Neural crest cell (in vitro differentiated cells): ENCODE measurements around the gene PXDN. TPM values are rescaled to one million over a fixed set of nuclear protein-coding genes. Genes with fewer than 3 reads are reported as not detected.
"Not testable (repeated sequence)": the region's sequence is repeated elsewhere in the genome, so short reads cannot be mapped to it uniquely, and the experiment has no call there.

Source experiments
- DNase-seq: peaks from one replicate; pipeline ENCODE4 v3.0.0; 2021; ENCODE audit warnings: low read depth, mixed read lengths, low spot score
- H3K27ac Mint-ChIP-seq: one replicate; pipeline ENCODE4 v1.8.0; 2021; ENCODE audit warnings: mild to moderate bottlenecking, mixed read lengths; ENCODE audit not compliant: unreplicated experiment
- H3K27me3 Mint-ChIP-seq: 2 replicates; pipeline ENCODE4 v1.8.0; 2021; ENCODE audit warnings: low read depth, mild to moderate bottlenecking, mixed read lengths
- H3K36me3 Mint-ChIP-seq: 2 replicates; pipeline ENCODE4 v1.8.0; 2021; ENCODE audit warnings: low read depth, mild to moderate bottlenecking, mixed read lengths
- H3K4me1 Mint-ChIP-seq: 2 replicates; pipeline ENCODE4 v1.8.0; 2021; ENCODE audit warnings: mixed read lengths
- H3K4me3 Mint-ChIP-seq: one replicate; pipeline ENCODE4 v1.8.0; 2021; ENCODE audit warnings: mild to moderate bottlenecking, mixed read lengths
- H3K9me3 Mint-ChIP-seq: 2 replicates; pipeline ENCODE4 v1.8.0; 2021; ENCODE audit warnings: mixed read lengths
- CTCF ChIP-seq: fragments of 200-600 bp; sonication (generic); conservative IDR thresholded peaks from 2 replicates; pipeline ENCODE4 v1.5.0; 2021; ENCODE audit warnings: antibody characterized with exemption, mild to moderate bottlenecking
- total RNA-seq: library from RNA; stranded (reverse); gene quantifications from 2 replicates; pipeline ENCODE4 v1.2.1, GENCODE V29; 2021

Gene PXDN
- total RNA-seq, 1 donor from 2014 or later: 218 TPM

GRCh38 chr2:1682181-1682440 is 62.2 kb downstream of the PXDN start:
- Mint-ChIP-seq H3K4me3 (no peak overlapping the region), H3K27me3 (no peaks in the 10 kb centered on the region), H3K4me1 (peaks cover 10% of the 10 kb centered on the region), H3K9me3 (no peaks in the 10 kb centered on the region), H3K36me3 (peaks cover 19% of the 10 kb centered on the region), H3K27ac (no peak overlapping the region)
- no peak for DNase-seq
- TF ChIP-seq CTCF: no peak

- Mint-ChIP-seq H3K27ac (no peak overlapping the region), H3K9me3 (no peaks in the 10 kb centered on the region), H3K36me3 (peaks cover 15% of the 10 kb centered on the region), H3K27me3 (no peaks in the 10 kb centered on the region), H3K4me3 (no peak overlapping the region), H3K4me1 (peaks cover 5% of the 10 kb centered on the region)
- no peak for DNase-seq
- no peak for TF ChIP-seq CTCF
Measured at GRCh38 chr2:1681323-1682180, 62.8 kb downstream of the PXDN start.

GRCh38 chr2:1681017-1681318 is 63.3 kb downstream of the PXDN start:
- H3K9me3 Mint-ChIP-seq: no peaks in the 10 kb centered on the region
- TF ChIP-seq CTCF: no peak
- no peak overlapping the region for H3K27ac Mint-ChIP-seq
- H3K27me3 Mint-ChIP-seq: no peaks in the 10 kb centered on the region
- peaks cover 12% of the 10 kb centered on the region for H3K36me3 Mint-ChIP-seq
- DNase-seq: no peak
- no peak overlapping the region for H3K4me3 Mint-ChIP-seq
- no peaks in the 10 kb centered on the region for H3K4me1 Mint-ChIP-seq

GRCh38 chr2:1680222-1681016 is 63.9 kb downstream of the PXDN start:
- no peaks in the 10 kb centered on the region for H3K4me1 Mint-ChIP-seq
- no peaks in the 10 kb centered on the region for H3K9me3 Mint-ChIP-seq
- no peak for TF ChIP-seq CTCF
- H3K36me3 Mint-ChIP-seq: peaks cover 12% of the 10 kb centered on the region
- peak overlapping the region; percentile 62 for H3K27ac Mint-ChIP-seq
- no peak overlapping the region for H3K4me3 Mint-ChIP-seq
- no peak for DNase-seq
- H3K27me3 Mint-ChIP-seq: no peaks in the 10 kb centered on the region

GRCh38 chr2:1679488-1680039 is 64.8 kb downstream of the PXDN start:
- H3K36me3 Mint-ChIP-seq: peaks cover 12% of the 10 kb centered on the region
- not testable (repeated sequence) for DNase-seq, H3K4me3 Mint-ChIP-seq

GRCh38 chr2:1679065-1679464 is 65.2 kb downstream of the PXDN start:
- H3K4me3 Mint-ChIP-seq, H3K27ac Mint-ChIP-seq, DNase-seq, H3K27me3 Mint-ChIP-seq, H3K36me3 Mint-ChIP-seq, H3K9me3 Mint-ChIP-seq, H3K4me1 Mint-ChIP-seq: not testable (repeated sequence)

More at GRCh38 chr2:1679488-1680039, 64.8 kb downstream of the PXDN start:
- H3K27ac Mint-ChIP-seq, H3K9me3 Mint-ChIP-seq, H3K27me3 Mint-ChIP-seq, H3K4me1 Mint-ChIP-seq: not testable (repeated sequence)
